ENCODE results near the gene VWA2.
A peak's percentile ranks its signal among the peaks of the same experiment; 100 is the strongest.

The VWA2 gene

DNA sequence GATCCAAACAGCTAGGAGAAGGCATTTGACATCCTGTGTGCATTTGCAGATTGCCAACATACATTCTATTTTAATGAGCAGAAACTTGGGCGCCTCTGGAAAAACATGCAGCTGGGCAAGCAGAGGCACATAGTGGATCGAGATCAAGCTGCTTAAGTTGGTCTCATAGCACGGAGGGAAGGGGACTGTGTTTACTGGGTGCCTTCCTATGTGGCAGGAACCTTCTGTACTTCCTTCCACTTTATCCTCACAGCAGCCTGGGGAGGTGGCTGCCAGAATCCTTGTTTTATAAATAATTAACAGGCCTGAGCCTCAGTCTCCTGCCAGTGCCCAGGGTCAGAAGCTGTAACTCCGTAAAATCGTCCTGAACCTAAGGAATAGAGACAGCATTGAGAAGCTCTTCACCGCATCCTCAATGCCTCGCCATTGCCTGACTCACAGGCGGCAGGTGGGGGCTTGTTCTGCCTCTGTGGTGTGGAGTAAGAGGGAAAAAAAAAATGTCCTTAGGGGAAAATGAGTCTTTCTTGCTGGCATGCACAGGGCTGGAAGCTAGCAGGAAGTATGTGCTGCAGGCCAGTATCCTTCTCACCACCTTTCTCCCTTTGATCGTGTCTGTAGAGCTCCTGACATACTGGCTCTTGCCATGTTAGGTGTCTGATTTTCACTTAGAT is 6.2 kb downstream of the VWA2 start:
- DNase-seq: no peak
- intact Hi-C loops (cut with DNase I): no loop called here

DNA sequence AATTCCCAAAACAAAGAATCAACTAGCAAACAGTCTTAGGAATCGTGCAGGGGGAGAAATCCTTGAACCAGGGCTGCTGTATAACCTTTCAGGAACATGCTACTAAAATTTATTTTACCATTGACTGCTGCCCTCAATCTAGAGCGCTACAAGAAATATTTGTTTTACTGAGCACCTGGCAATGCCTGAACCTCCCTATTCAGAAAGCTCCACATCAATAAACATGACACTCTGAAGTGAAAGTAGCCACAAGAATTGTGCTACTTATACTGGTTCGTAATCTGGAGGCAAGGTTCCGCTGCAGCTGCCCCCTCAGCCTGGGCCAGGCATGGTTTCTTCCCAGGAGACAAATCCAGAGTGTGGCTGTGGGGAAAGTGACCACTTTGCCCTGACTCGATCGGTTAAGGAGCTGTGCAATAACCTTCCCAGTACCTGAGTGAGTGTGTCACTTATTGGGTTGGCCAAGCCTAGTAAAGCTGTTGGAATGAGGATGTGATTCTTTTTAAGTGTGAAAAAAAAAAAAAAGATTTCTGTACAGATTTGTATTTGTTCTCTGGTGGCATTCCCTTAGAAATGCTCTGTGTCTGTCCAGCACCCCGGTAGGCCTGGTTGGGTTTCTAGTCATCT is 7.7 kb downstream of the VWA2 start:
- DNase-seq: no peak
- intact Hi-C loops (cut with DNase I): no loop called here

DNA sequence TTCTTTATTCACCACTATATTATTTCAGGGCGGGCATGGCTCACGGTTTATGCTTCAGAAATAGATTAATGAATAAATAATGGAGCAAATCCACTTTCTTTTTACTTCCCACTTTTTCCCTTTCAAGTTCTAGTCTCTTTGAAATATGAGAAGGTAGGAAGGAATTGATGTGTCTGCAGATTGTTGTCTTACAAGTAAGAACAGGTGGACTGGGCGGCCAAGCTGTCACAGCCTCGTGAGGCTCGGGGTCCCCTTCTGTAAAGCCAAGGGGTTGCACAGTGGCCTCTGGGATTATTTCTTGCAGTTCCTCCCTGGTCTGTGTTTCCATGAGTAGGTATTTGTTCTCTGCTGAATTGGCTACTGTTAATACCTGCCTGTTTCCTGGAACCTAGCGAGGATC is 11.2 kb downstream of the VWA2 start:
- intact Hi-C loops (cut with DNase I): no loop called here
- DNase-seq: no peak

DNA sequence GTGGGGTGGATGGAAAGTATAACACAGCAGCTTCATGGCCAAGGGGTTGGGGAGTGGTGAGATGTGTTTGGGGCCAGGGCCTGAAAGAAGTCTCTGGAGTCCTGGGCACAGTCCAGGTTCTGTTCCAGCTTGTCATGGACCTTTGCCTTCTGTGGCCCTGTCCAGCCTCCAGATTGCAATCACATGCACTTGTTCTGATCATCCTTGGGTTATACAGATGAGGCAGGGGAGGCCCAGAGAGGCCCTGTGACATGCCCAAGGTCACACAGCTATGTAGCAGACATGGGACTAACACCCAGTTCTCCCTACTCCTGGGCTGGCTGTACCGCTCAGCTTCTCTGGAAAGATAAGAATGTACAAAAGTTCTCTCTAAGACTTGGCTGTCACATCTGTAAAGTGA is 11.7 kb downstream of the VWA2 start:
- no peak for DNase-seq
- intact Hi-C loops (cut with DNase I): no loop called here

DNA sequence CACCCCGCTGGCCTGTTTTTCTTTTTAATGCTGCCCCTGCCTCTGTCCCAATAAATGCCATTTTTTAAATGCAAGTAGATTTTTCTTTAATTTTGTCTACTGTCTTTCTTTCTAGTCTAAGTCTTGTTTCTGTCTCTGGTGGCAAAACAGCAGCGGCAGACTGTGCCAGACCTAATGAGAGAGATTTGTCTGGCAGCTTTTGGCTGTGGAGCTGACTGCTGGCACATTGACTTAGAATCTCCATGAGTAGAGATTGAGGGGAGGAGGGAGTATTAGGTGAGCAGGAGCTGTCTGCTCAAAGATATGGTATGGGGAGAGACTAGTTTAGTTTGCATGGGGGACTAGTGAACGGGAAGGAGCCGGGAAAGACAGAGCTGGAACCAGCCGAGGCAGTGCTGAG is 13.0 kb downstream of the VWA2 start:
- intact Hi-C loops (cut with DNase I): no loop called here
- no peak for DNase-seq

DNA sequence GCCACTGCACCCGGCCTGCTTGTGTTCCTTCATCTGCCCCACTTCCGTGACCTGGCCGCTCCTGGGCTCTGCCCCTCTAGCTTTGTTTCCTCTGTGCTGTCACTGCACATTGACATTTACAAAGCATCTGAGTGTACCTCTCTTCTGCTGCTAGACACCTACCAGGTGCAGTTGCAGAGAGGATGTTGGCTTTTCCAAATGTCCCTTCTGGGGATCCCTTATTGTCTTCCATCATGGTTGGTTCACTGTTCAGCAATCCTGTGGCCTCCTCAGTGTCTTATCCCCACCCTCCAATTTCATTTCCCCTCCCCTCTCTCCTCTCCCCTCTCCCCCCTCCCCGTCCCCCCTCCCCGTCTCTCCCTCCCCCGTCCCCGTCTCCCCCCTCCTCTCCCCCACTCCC is 13.8 kb downstream of the VWA2 start:
- intact Hi-C loops (cut with DNase I): no loop called here
- no peak for DNase-seq

DNA sequence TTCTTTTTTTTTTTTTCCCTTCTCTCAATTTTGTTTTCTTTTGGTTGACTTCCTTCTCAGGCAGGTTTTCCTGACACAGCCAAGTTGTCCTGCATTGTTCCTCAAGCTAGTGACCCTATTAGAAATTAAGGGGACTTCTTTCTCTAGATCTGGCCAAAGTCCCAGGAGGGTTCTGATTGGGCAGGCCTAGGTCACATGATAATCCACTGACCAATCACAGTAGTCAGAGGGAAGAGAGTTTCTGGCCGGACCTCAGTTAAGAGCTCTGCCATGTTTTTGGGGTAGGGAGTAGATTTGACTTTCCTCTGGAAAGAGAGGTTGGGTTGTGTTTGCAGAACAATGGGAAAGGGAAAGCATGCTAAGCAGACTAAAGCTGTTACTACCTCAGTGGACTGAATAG is 16.2 kb downstream of the VWA2 start:
- no peak for DNase-seq
- intact Hi-C loops (cut with DNase I): no loop called here

DNA sequence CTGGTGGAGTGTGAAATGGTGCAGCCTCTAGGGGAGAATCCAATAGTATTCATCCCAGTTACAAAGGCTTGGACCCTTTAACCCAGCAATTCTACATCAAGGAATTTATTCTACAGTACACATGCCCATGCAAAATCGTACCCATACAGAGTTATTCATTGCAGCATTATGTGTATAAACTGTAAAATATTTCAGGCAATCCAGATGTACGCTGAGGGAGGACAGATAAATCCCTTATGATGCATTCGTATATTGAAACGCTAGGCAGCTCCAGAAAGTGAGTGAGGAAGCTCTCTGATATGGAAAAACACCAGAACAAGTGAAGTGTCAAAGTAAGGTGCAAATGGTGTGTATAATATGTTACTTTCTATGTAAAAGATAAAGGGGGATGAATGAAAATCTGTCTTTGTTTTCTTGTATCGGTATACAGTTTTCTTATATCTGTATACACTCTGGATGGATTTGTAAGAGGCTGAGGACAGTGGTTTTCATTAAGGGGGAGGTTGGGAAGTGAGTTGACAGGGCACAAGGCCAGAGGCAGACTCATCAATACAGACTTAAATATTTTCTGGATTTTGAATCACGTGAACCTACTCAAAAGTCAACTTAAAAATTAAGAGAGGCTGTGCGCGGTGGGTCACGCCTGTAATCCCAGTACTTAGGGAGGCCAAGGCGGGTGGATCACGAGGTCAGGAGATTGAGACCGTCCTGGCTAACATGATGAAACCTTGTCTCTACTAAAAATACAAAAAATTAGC is 17.1 kb downstream of the VWA2 start:
- no peak for DNase-seq
- intact Hi-C loops (cut with DNase I): no loop called here

DNA sequence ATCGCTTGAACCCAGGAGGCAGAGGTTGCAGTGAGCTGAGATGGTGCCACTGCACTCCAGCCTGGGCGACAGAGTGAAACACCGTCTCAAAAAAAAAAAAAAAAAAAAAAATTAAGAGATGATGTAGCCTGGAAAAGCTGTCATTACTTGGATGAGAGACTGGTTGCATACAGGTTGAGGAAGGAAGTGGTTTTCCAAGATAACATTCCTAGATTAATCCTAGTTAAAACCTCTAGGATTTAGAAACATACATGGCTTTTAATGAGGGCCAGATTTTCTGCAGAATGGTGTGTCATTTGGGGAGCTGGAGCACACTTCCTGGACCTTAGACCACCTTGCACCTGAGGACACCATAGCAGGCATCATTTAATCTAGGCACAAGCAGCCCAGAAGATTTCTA is 17.8 kb downstream of the VWA2 start:
- DNase-seq: no peak
- intact Hi-C loops (cut with DNase I): no loop called here

DNA sequence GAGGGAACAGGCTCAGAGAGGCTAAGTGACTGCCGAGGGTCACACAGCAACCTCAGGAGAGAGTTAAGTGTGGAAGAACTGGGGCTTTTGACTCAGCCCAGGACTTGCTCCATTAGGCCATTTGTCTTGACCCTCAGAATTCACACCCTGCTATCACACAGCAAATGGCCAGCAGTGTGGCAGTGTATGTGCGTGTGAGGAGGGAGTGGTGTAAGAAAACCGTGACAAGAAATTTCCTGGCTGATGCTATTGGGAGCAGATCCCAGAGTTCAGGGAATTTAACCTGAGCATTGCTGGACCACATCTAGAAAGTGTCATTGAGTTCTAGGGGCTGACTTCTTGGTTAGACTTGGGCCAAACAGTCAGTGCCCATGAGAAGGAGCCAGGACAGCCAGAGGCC is 18.4 kb downstream of the VWA2 start:
- no peak for DNase-seq
- intact Hi-C loops (cut with DNase I): no loop called here

DNA sequence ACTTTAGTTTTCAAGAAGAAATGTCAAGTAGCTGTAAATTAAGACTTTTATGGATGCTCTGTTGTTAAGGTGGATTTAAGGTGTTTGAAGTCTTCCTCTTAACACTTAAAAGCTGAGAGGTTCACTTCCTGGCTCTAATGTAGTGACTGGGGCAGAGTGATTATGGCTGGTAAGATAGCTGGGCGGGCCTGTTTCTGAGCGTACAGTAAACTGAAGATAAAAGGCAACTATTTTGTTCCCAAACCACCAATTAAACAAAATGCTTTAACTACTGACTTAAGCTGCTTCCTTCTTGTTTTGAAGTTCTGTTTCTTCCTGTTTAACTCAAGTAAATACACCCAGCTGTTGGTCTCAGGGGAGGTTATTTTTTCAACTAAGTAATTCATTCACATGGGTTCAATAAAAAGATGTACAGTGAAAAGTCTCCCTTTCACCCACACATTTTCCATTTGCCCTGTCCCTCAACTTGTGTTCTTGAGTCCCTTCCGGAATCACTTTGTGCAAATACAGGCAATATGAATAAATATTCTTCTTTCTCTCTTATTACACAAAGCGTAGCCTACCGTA is 19.3 kb downstream of the VWA2 start:
- intact Hi-C loops (cut with DNase I): no loop called here
- no peak for DNase-seq

DNA sequence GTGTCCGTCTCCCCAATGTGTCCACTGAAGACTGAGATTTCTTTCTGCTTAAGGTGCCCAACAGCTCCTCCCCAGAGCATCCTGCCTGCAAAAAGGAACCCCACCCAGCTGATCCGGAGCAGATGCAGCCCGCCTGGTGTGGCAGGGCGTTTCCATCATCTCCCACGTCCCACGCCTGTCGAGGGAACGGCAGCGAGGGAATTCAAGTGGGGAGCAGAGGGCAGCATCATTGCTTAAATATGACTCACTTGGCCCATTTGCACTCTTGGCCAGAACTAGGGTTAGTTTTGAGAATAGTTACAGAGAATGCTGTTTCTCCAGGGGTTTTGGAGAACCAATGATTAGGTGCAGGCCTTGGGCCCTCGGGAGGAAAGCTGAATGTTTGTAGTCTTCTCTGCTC is 20.8 kb downstream of the VWA2 start:
- intact Hi-C loops (cut with DNase I): no loop called here
- DNase-seq: no peak

DNA sequence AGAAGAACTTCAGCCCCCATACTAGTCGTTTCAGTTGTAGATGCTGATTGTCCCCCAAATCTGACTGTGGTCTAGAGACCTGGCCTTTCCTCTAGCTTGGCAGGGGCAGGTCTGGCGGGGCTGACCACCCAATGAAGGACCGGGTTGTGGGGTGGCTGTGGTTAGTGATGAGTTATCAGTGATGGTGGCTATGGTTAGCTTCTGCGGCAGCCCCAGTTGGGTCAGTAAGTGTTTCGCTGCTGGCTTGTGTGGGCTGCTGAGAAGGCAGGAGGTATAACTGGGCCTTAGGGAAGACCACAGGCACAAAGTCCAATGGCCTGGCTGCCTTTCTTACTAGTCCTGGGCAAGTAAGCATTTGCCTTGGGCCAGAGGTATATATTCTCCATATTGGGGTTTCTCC is 21.3 kb downstream of the VWA2 start:
- no peak for DNase-seq
- intact Hi-C loops (cut with DNase I): no loop called here

DNA sequence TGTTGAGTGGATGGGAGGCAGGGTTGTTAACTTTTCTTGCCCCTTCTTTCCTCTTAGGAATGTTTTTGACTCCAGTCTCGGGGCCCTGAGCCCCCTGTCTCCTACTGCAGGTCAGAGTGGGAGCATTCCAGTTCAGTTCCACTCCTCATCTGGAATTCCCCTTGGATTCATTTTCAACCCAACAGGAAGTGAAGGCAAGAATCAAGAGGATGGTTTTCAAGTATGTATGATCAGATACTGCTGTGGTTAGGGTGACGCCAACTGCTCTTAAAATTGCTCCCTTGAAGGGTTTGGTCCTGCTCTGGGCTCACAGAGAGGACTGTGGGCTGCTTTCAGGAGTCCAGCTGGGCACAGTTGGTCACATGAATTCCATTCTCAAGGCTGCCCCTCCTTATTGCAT is 22.0 kb downstream of the VWA2 start:
- intact Hi-C loops (cut with DNase I): no loop called here
- DNase-seq: no peak

DNA sequence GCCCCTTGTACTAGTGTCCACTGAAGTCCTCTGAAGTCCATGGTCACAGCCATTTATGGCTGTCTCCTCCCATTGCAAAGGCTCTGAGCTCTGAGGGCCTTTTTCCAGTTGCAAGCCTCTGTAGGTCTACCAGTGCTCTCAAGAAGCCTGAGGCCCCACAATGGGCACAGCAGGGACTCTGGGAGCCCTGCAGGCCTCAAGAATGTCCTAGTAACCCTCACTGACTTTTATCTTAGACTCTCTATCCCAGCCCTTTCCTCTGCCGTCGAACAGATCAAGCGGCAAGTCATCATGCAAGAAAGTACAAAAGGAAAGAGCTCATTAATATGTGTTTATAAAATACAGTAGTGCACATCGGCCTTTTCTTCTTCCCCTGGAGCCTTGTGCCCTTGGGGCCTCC is 23.4 kb downstream of the VWA2 start:
- no peak for DNase-seq
- intact Hi-C loops (cut with DNase I): no loop called here

DNA sequence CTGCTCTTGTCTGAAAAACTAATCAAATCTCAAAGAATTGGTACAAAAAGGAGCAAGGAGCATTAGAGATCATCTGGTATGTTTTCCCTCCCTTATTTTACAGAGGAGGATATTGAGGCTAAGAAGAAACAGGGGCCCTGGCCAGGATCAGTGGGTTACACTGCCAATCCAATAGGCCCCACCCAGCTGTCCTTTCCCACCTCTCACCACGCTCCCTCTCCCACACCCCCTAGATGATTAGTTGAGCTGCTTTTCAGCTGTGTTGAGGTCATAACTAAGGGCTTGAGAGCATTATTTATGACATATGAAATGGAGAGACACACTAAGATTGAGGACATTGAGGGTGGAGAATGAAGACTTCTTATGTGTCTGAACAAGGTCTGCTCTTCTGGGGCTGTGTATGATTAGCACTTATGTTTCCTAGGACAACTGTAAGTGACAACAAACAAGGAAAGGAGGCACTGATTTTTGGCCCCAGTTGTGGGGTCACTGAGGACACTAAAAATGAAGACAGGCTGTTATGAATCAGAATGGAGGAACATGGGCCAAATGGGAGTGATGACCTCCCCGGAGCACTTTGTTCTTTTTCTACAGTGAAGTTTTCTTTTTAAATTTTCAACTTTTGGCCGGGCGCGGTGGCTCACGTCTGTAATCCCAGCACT is 26.5 kb downstream of the VWA2 start:
- DNase-seq: peak in 1 of 10 donors; percentile 22
- intact Hi-C loops (cut with DNase I): no loop called here

DNA sequence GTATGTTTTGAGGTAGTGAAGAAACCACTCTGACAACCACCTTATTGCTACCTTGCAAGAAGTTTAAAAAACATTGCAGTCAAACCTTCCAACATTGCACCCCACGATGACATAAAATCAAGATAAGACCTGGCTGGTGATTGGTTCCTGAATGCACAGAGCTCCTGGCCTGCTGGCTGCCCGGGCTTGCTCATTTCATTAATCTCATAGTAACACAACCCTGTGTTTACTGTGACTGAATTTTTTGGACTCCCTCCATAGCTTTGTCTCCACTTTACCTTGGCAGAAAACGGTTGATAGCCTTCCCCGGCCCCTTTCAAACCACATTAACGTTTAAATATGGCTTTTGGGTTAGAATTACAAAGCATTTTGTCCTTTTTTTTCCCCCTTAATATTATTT is 27.5 kb downstream of the VWA2 start:
- peak in 1 of 10 donors; percentile 4 for DNase-seq
- intact Hi-C loops (cut with DNase I): no loop called here

DNA sequence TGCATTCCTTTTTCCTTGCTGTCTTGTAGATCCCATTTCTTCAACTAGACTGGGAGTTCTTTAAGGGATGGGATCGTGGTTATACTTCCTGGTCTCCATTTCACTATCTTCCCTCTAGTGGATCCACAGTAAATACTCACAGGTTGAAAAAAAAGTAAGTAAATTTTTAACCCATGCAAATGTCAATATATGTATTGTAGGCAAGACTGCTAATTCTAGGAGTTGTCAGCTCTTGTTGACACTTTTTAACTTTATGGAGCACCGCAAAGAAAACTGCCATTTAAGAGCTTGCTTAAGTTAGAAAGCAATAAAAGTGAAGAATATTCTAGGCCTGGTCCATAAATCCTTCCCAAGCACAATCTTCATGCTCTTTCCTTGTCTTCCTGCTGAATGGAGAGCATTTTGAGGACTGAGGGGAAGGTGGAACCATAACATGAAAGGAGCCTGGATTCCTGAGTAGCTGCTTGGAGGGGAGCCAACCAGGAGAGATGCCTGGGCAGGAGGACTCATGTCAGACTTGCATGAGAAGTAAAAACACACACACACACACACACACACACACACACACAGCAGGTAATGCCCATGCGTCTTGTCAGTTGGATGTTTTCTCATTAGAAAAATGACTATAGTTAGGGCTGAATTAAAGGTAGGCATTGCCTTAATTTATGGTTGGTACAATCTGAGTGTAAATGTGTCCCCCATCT is 32.2 kb downstream of the VWA2 start:
- intact Hi-C loops (cut with DNase I): no loop called here
- no peak for DNase-seq

DNA sequence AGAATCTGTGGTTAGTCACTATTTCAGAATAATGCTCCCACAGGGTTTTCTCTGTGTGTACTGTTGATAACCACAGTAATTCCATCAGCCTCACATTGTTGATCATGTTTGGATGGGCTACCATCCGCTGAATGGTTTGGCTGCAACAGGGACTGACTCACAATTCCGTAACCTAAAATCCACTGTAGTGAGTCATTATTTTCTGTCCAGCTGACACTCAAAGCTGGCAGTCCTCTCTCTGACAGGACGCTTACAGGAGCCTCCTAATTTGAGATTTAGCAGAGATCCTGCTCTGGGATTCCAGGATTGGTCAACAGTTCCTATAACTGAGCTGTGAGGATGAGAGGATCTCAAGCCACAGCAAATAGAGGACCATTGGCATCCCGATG is 32.7 kb downstream of the VWA2 start:
- DNase-seq: no peak
- intact Hi-C loops (cut with DNase I): no loop called here

DNA sequence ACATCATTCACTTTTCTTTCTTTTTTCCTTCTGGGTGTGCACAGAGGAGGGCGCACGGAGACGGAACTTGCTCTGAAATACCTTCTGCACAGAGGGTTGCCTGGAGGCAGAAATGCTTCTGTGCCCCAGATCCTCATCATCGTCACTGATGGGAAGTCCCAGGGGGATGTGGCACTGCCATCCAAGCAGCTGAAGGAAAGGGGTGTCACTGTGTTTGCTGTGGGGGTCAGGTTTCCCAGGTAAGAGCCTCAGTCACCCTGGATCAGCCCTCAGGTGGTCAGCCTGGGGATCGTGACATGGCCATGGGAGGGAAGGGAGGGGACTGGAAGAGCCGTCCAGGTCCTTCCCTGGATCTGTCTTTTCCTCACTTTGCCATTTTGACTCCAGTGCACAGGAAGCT is 33.6 kb downstream of the VWA2 start:
- intact Hi-C loops (cut with DNase I): no loop called here
- no peak for DNase-seq

DNA sequence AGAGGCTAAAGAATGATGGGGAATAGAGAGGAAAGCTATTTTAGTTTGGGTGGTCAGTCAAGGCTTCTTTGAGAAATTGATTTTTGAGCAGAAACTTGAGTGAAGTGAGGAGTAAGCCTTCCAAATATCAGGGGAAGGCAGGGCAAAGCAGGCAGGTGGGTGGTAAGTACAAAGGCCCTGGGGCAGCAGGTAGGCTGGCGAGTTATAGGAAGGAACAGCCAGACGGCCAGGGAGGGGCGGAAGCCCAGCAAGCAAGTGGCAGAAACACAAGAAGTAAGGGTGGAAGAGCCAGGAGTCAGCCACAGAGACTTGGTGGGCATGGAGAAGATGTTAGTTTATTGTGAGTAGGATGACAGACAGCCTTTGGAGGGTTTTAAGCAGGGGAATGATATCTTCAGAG is 34.9 kb downstream of the VWA2 start:
- intact Hi-C loops (cut with DNase I): no loop called here
- no peak for DNase-seq

Measured in posterior cingulate gyrus (tissue), 11 donors.